IPS-20b (cell line): Measurements from ENCODE around the gene INSIG2.
A peak's percentile ranks its signal among the peaks of the same experiment; 100 is the strongest.

Experiments used
- H3K27ac ChIP-seq: one replicate; pipeline ENCODE4 v1.5.1; 2013; ENCODE audit warnings: low read length
- H3K27me3 ChIP-seq: 2 replicates; pipeline ENCODE4 v1.6.1; 2013; ENCODE audit warnings: mild to moderate bottlenecking, low read length, inconsistent platforms; ENCODE audit not compliant: insufficient read depth
- H3K36me3 ChIP-seq: 2 replicates; pipeline ENCODE4 v1.6.1; 2013; ENCODE audit warnings: low read depth, mild to moderate bottlenecking, inconsistent platforms, low read length, moderate library complexity; ENCODE audit not compliant: insufficient read depth
- H3K4me1 ChIP-seq: 2 replicates; pipeline ENCODE4 v1.6.1; 2013; ENCODE audit warnings: mild to moderate bottlenecking, control low read depth, inconsistent platforms, low read length, moderate library complexity; ENCODE audit not compliant: insufficient read depth
- H3K4me3 ChIP-seq: 2 replicates; pipeline ENCODE4 v1.5.1; 2013; ENCODE audit warnings: mild to moderate bottlenecking, low read length, inconsistent platforms
- H3K9ac ChIP-seq: 2 replicates; pipeline ENCODE4 v1.6.1; 2013; ENCODE audit warnings: low read depth, mild to moderate bottlenecking, inconsistent platforms, low read length, moderate library complexity
- H3K9me3 ChIP-seq: 2 replicates; pipeline ENCODE4 v1.6.1; 2013; ENCODE audit warnings: mild to moderate bottlenecking, low read depth, low read length, inconsistent platforms; ENCODE audit not compliant: insufficient read depth

The INSIG2 gene

GRCh38 chr2:118062048-118062447 is 26.2 kb upstream of the INSIG2 start:
- H3K27me3 ChIP-seq = no peaks in the 10 kb centered on the region
- H3K27ac ChIP-seq = no peak overlapping the region
- no peaks in the 10 kb centered on the region for H3K4me1 ChIP-seq
- H3K4me3 ChIP-seq = no peak overlapping the region
- H3K36me3 ChIP-seq = no peaks in the 10 kb centered on the region
- no peak overlapping the region for H3K9ac ChIP-seq
- H3K9me3 ChIP-seq = no peaks in the 10 kb centered on the region

GRCh38 chr2:118062669-118063068 is 25.6 kb upstream of the INSIG2 start:
- H3K4me3 ChIP-seq = no peak overlapping the region
- H3K27ac ChIP-seq = no peak overlapping the region
- no peaks in the 10 kb centered on the region for H3K9me3 ChIP-seq
- no peak overlapping the region for H3K9ac ChIP-seq
- no peaks in the 10 kb centered on the region for H3K36me3 ChIP-seq
- H3K27me3 ChIP-seq = no peaks in the 10 kb centered on the region
- no peaks in the 10 kb centered on the region for H3K4me1 ChIP-seq

DNA sequence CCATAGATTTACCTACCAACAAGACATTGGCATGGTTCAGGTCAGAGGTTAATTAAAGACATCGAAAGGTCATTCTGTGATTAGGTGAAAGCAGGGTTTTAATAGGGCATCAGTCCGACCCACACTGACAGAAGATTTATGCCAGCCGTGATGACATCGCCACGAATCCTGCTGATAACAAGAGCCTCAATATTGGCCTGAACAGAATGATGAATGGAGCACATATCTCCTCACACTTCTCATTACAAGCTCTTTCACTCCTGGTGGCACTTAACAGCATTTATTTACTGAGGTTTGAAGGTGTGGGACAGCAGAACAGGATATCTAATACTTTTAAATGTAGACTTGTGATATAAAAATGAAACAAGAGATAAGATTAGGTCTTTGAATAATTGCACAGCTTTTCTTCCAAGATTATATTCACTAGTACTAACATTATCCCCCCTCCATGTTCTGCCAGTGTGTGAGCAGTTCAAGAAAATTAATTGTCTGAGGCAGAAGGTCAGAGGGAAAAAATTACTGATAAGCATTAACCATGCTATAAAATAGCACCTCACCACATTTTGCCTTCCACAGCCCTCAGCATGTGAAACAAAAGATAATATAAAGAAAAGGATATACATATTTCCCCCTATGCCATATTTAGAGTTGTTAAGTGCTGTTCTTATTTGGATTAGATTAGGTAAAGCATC is 23.1 kb upstream of the INSIG2 start:
- no peaks in the 10 kb centered on the region for H3K4me1 ChIP-seq
- no peak overlapping the region for H3K9ac ChIP-seq
- H3K27me3 ChIP-seq = no peaks in the 10 kb centered on the region
- no peak overlapping the region for H3K4me3 ChIP-seq
- H3K36me3 ChIP-seq = no peaks in the 10 kb centered on the region
- no peaks in the 10 kb centered on the region for H3K9me3 ChIP-seq
- H3K27ac ChIP-seq = no peak overlapping the region

DNA sequence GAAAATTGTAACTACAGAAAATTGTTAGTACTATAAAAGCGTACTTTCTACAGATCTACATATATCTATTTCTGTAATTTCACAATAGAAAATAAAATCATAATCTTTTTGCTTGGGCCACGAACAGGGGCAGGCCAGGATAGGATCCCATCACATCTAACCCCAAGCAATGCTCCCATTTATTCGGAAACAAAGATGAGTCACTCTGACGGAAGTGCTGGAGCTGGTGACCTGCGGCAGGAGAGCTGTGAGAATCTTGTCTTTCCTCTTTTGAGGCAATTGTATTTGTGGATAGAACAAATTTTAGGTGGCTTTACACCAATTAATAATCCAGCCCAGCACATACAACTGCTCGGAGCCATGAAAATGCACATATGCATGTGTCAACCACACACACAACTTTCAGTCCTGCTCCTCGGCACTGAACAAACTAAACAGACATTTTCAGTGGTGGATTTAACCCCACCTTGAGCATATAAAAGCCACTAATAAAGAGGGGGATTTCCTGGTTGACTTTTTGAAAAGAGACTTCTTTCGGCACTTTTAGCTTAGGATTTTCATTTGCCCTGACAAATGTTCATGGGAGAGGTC is 22.3 kb upstream of the INSIG2 start:
- Histone ChIP-seq H3K9ac (no peak overlapping the region), H3K4me3 (no peak overlapping the region), H3K27me3 (no peaks in the 10 kb centered on the region), H3K36me3 (no peaks in the 10 kb centered on the region), H3K4me1 (no peaks in the 10 kb centered on the region), H3K27ac (no peak overlapping the region), H3K9me3 (no peaks in the 10 kb centered on the region)

- Histone ChIP-seq H3K36me3 (no peaks in the 10 kb centered on the region), H3K9ac (no peak overlapping the region), H3K9me3 (no peaks in the 10 kb centered on the region), H3K27me3 (no peaks in the 10 kb centered on the region), H3K4me1 (no peaks in the 10 kb centered on the region), H3K27ac (no peak overlapping the region), H3K4me3 (no peak overlapping the region)
Observed at GRCh38 chr2:118077636-118078247, 10.5 kb upstream of the INSIG2 start.

- no peaks in the 10 kb centered on the region for H3K9me3 ChIP-seq
- no peaks in the 10 kb centered on the region for H3K36me3 ChIP-seq
- no peaks in the 10 kb centered on the region for H3K4me1 ChIP-seq
- H3K27ac ChIP-seq = no peak overlapping the region
- no peak overlapping the region for H3K9ac ChIP-seq
- H3K27me3 ChIP-seq = no peaks in the 10 kb centered on the region
- H3K4me3 ChIP-seq = no peak overlapping the region
Observed at GRCh38 chr2:118078734-118079133, 9.5 kb upstream of the INSIG2 start.

GRCh38 chr2:118084491-118085089 is 3.7 kb upstream of the INSIG2 start:
- Histone ChIP-seq H3K27ac (no peak overlapping the region), H3K4me1 (peaks cover 5% of the 10 kb centered on the region; the same call in 1 of the 2 replicates), H3K9me3 (no peaks in the 10 kb centered on the region), H3K9ac (no peak overlapping the region), H3K36me3 (no peaks in the 10 kb centered on the region), H3K27me3 (no peaks in the 10 kb centered on the region), H3K4me3 (no peak overlapping the region)

DNA sequence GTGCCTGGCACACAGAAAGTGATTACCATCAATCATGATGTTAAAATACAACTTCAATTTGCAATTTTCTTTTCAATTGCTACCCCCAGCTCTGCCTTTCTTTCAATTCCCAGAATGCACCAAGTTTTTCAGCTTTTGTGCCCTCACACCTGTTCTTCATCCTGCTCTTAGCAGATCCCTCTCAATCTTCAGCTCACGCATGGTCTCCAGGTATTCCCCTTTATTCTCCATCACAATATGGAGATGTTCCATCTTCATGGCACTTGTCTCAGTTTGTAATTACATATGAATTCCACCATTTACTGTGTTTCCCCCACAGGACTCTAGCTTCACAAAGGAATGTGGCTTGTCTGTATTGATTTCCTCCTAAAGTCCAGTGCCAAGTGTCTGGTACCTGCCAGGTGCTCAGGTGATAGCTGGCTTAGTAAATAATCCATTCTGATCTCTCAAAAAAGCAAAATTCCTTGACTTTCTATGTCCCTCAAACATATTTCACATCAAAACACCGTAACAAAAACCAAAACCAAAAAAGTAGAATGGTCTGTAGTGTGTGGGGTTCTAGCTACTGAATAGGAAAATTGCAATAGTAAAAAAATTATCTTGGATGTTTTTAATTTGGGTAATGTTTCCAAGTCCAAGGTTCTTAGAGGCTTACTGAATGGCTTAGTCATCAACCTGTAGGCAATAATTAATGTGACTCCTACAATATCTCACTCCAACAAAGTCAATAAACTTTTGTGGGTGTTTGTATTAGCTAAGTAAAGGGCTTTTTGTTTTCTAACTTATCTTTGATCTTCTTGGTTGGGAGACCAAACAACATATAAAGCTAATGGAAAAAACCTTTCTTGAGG is 2.9 kb upstream of the INSIG2 start:
- Histone ChIP-seq H3K27me3 (no peaks in the 10 kb centered on the region), H3K27ac (no peak overlapping the region), H3K9ac (no peak overlapping the region), H3K4me3 (no peak overlapping the region), H3K4me1 (peaks cover 11% of the 10 kb centered on the region), H3K36me3 (no peaks in the 10 kb centered on the region), H3K9me3 (no peaks in the 10 kb centered on the region)

- peaks cover 11% of the 10 kb centered on the region for H3K4me1 ChIP-seq
- H3K4me3 ChIP-seq = no peak overlapping the region
- no peak overlapping the region for H3K27ac ChIP-seq
- H3K36me3 ChIP-seq = no peaks in the 10 kb centered on the region
- H3K9ac ChIP-seq = no peak overlapping the region
- no peaks in the 10 kb centered on the region for H3K27me3 ChIP-seq
- H3K9me3 ChIP-seq = no peaks in the 10 kb centered on the region
Observed at GRCh38 chr2:118086024-118086633, 2.1 kb upstream of the INSIG2 start.

- no peaks in the 10 kb centered on the region for H3K27me3 ChIP-seq
- no peak overlapping the region for H3K27ac ChIP-seq
- H3K4me3 ChIP-seq = peak overlapping the region; percentile 85
- peaks cover 11% of the 10 kb centered on the region for H3K4me1 ChIP-seq
- H3K36me3 ChIP-seq = no peaks in the 10 kb centered on the region
- H3K9ac ChIP-seq = peak overlapping the region; percentile 72
- no peaks in the 10 kb centered on the region for H3K9me3 ChIP-seq
Observed at GRCh38 chr2:118089139-118089800, 999 bp downstream of the INSIG2 start.
